Neural progenitor cell (in vitro differentiated cells): ENCODE results near the gene TBL1X.

ENCODE experiments used
- EZH2 ChIP-seq: fragments of 200-600 bp; sonication (generic); IDR thresholded peaks from 2 replicates; pipeline ENCODE4 v1.6.1; 2017; ENCODE audit warnings: antibody characterized with exemption, mild to moderate bottlenecking, moderate library complexity
- TF ChIP-seq, protein P1 (sequence below): fragments of 200-600 bp; sonication (generic); IDR thresholded peaks from 2 replicates; pipeline ENCODE4 v1.5.1; 2017; ENCODE audit warnings: antibody characterized with exemption, mild to moderate bottlenecking

DNA sequence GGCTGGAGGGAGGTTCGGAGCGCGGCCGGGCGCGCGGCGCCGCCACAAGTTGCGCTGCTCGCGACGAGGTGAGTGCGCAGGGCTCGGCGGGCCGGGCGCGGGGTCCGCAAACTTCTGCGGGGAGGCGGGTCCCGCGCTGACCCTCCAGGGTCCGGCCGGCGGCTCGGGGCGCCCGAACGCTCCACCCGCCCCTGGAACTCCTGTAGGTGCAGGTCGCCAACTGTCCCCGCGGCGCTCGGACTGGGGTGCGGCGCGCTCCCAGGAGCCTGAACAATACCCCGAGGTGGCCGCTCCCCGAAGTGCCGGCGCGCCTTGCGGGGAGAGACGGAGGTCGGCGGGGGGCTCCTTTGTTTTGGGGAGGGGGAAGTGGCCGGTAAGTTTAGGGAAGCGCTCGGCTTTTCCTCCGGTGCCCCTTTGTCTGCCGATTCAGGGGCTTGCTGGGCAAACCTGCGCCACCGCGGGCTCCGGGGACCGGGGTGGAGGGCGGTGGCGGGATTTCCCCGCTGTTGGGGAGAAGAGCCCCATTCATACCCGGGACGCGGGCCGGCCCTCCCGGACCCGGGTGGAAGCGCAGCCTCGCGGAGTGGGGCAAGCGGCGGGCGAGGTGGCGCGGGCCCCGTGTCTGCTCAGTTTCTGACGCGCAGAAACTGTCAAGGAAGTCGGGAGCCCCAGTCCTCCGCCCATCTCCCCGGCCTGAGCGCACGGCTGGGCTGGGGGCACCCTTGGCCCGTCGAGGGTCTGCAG lies 694 bp downstream of the TBL1X start:
- TF ChIP-seq EZH2, result no peak
- TF ChIP-seq, protein P1, sequence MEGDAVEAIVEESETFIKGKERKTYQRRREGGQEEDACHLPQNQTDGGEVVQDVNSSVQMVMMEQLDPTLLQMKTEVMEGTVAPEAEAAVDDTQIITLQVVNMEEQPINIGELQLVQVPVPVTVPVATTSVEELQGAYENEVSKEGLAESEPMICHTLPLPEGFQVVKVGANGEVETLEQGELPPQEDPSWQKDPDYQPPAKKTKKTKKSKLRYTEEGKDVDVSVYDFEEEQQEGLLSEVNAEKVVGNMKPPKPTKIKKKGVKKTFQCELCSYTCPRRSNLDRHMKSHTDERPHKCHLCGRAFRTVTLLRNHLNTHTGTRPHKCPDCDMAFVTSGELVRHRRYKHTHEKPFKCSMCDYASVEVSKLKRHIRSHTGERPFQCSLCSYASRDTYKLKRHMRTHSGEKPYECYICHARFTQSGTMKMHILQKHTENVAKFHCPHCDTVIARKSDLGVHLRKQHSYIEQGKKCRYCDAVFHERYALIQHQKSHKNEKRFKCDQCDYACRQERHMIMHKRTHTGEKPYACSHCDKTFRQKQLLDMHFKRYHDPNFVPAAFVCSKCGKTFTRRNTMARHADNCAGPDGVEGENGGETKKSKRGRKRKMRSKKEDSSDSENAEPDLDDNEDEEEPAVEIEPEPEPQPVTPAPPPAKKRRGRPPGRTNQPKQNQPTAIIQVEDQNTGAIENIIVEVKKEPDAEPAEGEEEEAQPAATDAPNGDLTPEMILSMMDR, result no peak
